HL-60 (cell line): Measurements from ENCODE around the gene GRIN2D.

Experiments
- CTCF ChIP-seq: IDR thresholded peaks from one replicate; pipeline ENCODE4 v1.5.1; 2011; ENCODE audit warnings: low read length, control low read depth, inconsistent platforms; ENCODE audit not compliant: insufficient read depth
- POLR2AphosphoS5 ChIP-seq: IDR thresholded peaks from 2 replicates; pipeline ENCODE4 v1.6.1; 2012; ENCODE audit warnings: low read depth
- SPI1 ChIP-seq: IDR thresholded peaks from 2 replicates; pipeline ENCODE4 v1.6.1; 2012; ENCODE audit warnings: low read depth, mild to moderate bottlenecking, borderline replicate concordance

GRCh38 chr19:48382286-48382685, 11.2 kb upstream of the GRIN2D start:
- TF ChIP-seq CTCF (no peak), POLR2AphosphoS5 (no peak), SPI1 (no peak)
